H9 (cell line): Measurements from ENCODE around the gene PTGFRN. TPM values are rescaled to one million over a fixed set of nuclear protein-coding genes. Genes with fewer than 3 reads are reported as not detected.

Source experiments
- DNase-seq: peaks from one replicate; pipeline ENCODE4 v3.0.0-alpha.2; 2017
- H2AFZ ChIP-seq: one replicate; pipeline ENCODE4 v1.6.1; 2013; ENCODE audit warnings: mild to moderate bottlenecking, low read length, control low read depth, moderate library complexity
- H2AK5ac ChIP-seq: 2 replicates; pipeline ENCODE4 v1.6.1; 2013; ENCODE audit warnings: low read length, control low read depth, mixed read lengths; ENCODE audit not compliant: insufficient read length
- H2BK120ac ChIP-seq: one replicate; pipeline ENCODE4 v1.6.1; 2013; ENCODE audit warnings: low read depth, mild to moderate bottlenecking, low read length, control low read depth, inconsistent platforms; ENCODE audit not compliant: poor library complexity, severe bottlenecking
- H2BK12ac ChIP-seq: 2 replicates; pipeline ENCODE4 v1.6.1; 2013; ENCODE audit warnings: low read length, control low read depth, mixed read lengths, low read depth; ENCODE audit not compliant: insufficient read length
- H2BK15ac ChIP-seq: 2 replicates; pipeline ENCODE4 v1.6.1; 2013; ENCODE audit warnings: low read depth, low read length, control low read depth
- H2BK20ac ChIP-seq: one replicate; pipeline ENCODE4 v1.6.1; 2013; ENCODE audit warnings: low read depth, mild to moderate bottlenecking, low read length, control low read depth, inconsistent platforms; ENCODE audit not compliant: poor library complexity, severe bottlenecking
- H2BK5ac ChIP-seq: 2 replicates; pipeline ENCODE4 v1.6.1; 2013; ENCODE audit warnings: low read length, control low read depth, mixed read lengths; ENCODE audit not compliant: insufficient read length
- H3K14ac ChIP-seq: 2 replicates; pipeline ENCODE4 v1.6.1; 2013; ENCODE audit warnings: low read length, control low read depth; ENCODE audit not compliant: insufficient read depth
- H3K18ac ChIP-seq: 2 replicates; pipeline ENCODE4 v1.6.1; 2013; ENCODE audit warnings: low read depth, mild to moderate bottlenecking, mixed read lengths, low read length, control low read depth; ENCODE audit not compliant: insufficient read length
- H3K23ac ChIP-seq: 2 replicates; pipeline ENCODE4 v1.6.1; 2013; ENCODE audit warnings: low read length, control low read depth, mixed read lengths, low read depth; ENCODE audit not compliant: insufficient read length
- H3K23me2 ChIP-seq: 2 replicates; pipeline ENCODE4 v1.6.1; 2013; ENCODE audit warnings: low read depth, mild to moderate bottlenecking, mixed read lengths, low read length, control low read depth; ENCODE audit not compliant: insufficient read length, poor library complexity, severe bottlenecking
- H3K27ac ChIP-seq: 2 replicates; pipeline ENCODE4 v1.5.1; 2013; ENCODE audit warnings: low read length, control low read depth, mixed read lengths, low read depth; ENCODE audit not compliant: insufficient read length
- H3K27me3 ChIP-seq: 2 replicates; pipeline ENCODE4 v1.6.1; 2013; ENCODE audit warnings: low read length, control low read depth, inconsistent platforms; ENCODE audit not compliant: insufficient read depth
- H3K4ac ChIP-seq: 2 replicates; pipeline ENCODE4 v1.6.1; 2013; ENCODE audit warnings: low read depth, mild to moderate bottlenecking, control low read depth, inconsistent platforms, low read length, moderate library complexity
- H3K4me1 ChIP-seq: 2 replicates; pipeline ENCODE4 v1.6.1; 2013; ENCODE audit warnings: low read length, control low read depth, inconsistent platforms; ENCODE audit not compliant: insufficient read depth
- H3K4me2 ChIP-seq: 2 replicates; pipeline ENCODE4 v1.6.1; 2013; ENCODE audit warnings: low read length, control low read depth, mixed read lengths; ENCODE audit not compliant: insufficient read length, insufficient read depth
- H3K56ac ChIP-seq: 2 replicates; pipeline ENCODE4 v1.6.1; 2013; ENCODE audit warnings: low read depth, mild to moderate bottlenecking, mixed read lengths, low read length, control low read depth; ENCODE audit not compliant: insufficient read length
- H3K79me1 ChIP-seq: 2 replicates; pipeline ENCODE4 v1.6.1; 2013; ENCODE audit warnings: low read depth, mild to moderate bottlenecking, moderate library complexity, low read length, control low read depth, inconsistent platforms; ENCODE audit not compliant: insufficient read depth, poor library complexity, severe bottlenecking
- H3K79me2 ChIP-seq: 2 replicates; pipeline ENCODE4 v1.6.1; 2013; ENCODE audit warnings: low read length, control low read depth, inconsistent platforms; ENCODE audit not compliant: insufficient read depth
- H3K9ac ChIP-seq: 2 replicates; pipeline ENCODE4 v1.6.1; 2013; ENCODE audit warnings: low read length, control low read depth, mixed read lengths; ENCODE audit not compliant: insufficient read length; ENCODE audit errors: extremely low read depth
- H3K9me3 ChIP-seq: one replicate; pipeline ENCODE4 v1.6.1; 2013; ENCODE audit warnings: low read depth, low read length, inconsistent platforms; ENCODE audit not compliant: control insufficient read depth
- H3T11ph ChIP-seq: one replicate; pipeline ENCODE4 v1.6.1; 2013; ENCODE audit warnings: mild to moderate bottlenecking, low read length, control low read depth, inconsistent platforms
- H4K20me1 ChIP-seq: one replicate; pipeline ENCODE4 v1.6.1; 2013; ENCODE audit not compliant: control insufficient read depth, insufficient read length, insufficient read depth
- H4K5ac ChIP-seq: 2 replicates; pipeline ENCODE4 v1.6.1; 2013; ENCODE audit warnings: low read depth, mild to moderate bottlenecking, mixed read lengths, low read length, control low read depth; ENCODE audit not compliant: insufficient read length
- H4K8ac ChIP-seq: replicated peaks from 2 replicates; pipeline ENCODE4 v1.6.1; 2013; ENCODE audit warnings: low read length, control low read depth, mixed read lengths, low read depth; ENCODE audit not compliant: insufficient read length
- H4K91ac ChIP-seq: 2 replicates; pipeline ENCODE4 v1.6.1; 2013; ENCODE audit warnings: low read depth, mild to moderate bottlenecking, moderate library complexity, mixed read lengths, low read length, control low read depth; ENCODE audit not compliant: insufficient read length
- H3K27ac Mint-ChIP-seq, 3 experiments: 2 replicates in 2 of 3; 3 replicates in 1 of 3; pipeline ENCODE4 v1.8.0; 2020 to 2021; ENCODE audit warnings: mixed read lengths in 3 of 3, mild to moderate bottlenecking in 1 of 3, moderate library complexity in 1 of 3
- H3K27me3 Mint-ChIP-seq: 2 replicates; pipeline ENCODE4 v1.8.0; 2021; ENCODE audit warnings: low read depth, mild to moderate bottlenecking, moderate library complexity, mixed read lengths
- H3K36me3 Mint-ChIP-seq, 3 experiments: 2 replicates in 2 of 3; 3 replicates in 1 of 3; pipeline ENCODE4 v1.8.0; 2020 to 2021; ENCODE audit warnings: low read depth in 3 of 3, mixed read lengths in 3 of 3; ENCODE audit not compliant: insufficient read depth in 1 of 3
- H3K4me1 Mint-ChIP-seq, 2 experiments: 2 replicates each; pipeline ENCODE4 v1.8.0; 2020; ENCODE audit warnings: mixed read lengths in 2 of 2
- H3K4me3 Mint-ChIP-seq, 2 experiments: 2 replicates in 1 of 2; 3 replicates in 1 of 2; pipeline ENCODE4 v1.8.0; 2020 to 2021; ENCODE audit warnings: mild to moderate bottlenecking in 2 of 2, mixed read lengths in 2 of 2, moderate library complexity in 1 of 2
- H3K9me3 Mint-ChIP-seq, 2 experiments: 2 replicates in 1 of 2; 3 replicates in 1 of 2; pipeline ENCODE4 v1.8.0; 2020; ENCODE audit warnings: mild to moderate bottlenecking in 2 of 2, mixed read lengths in 2 of 2, moderate library complexity in 1 of 2
- CTCF ChIP-seq: fragments of 200-600 bp; sonication (generic); conservative IDR thresholded peaks from 3 replicates; pipeline ENCODE4 v1.8.0; 2021; ENCODE audit warnings: antibody characterized with exemption, mild to moderate bottlenecking
- WGBS: extraction: QIAGEN DNeasy Blood & Tissue Kit; methylation state at CpG from one replicate; pipeline ENCODE4 v1.1.7; 2013; ENCODE audit warnings: missing lambda C conversion rate, low lambda C conversion rate, mixed read lengths; ENCODE audit not compliant: insufficient read length; ENCODE audit errors: extremely low coverage; 5-methylcytosine and 5-hydroxymethylcytosine counted together
- total RNA-seq: library from RNA; stranded (reverse); gene quantifications from 2 replicates; pipeline ENCODE4 v1.2.1, GENCODE V29; 2021

The PTGFRN gene
- total RNA-seq, 1 experiment from 2014 or later, result 26.3 TPM

- no peaks in the 10 kb centered on the region for H3K79me1 ChIP-seq
- no peak for TF ChIP-seq CTCF
- peaks cover 13% of the 10 kb centered on the region; the same call in 1 of the 2 replicates for H3K4me1 ChIP-seq
- H3K4ac ChIP-seq, result no peak overlapping the region
- H2BK15ac ChIP-seq, result no peak overlapping the region
- no peak overlapping the region for H4K8ac ChIP-seq
- no peak overlapping the region for H2BK120ac ChIP-seq
- H3K4me1 Mint-ChIP-seq, result peaks cover 22 to 23% of the 10 kb centered on the region in 2 experiments
- no peaks in the 10 kb centered on the region for H3K27me3 ChIP-seq
- H3K79me2 ChIP-seq, result peaks cover 1% of the 10 kb centered on the region; the same call in 1 of the 2 replicates
- H3K23ac ChIP-seq, result no peak overlapping the region
- H3K9me3 Mint-ChIP-seq, result no peaks in the 10 kb centered on the region
- H3K23me2 ChIP-seq, result peaks cover 5% of the 10 kb centered on the region
- no peak overlapping the region for H3T11ph ChIP-seq
- H3K4me3 Mint-ChIP-seq, result no peak overlapping the region
- H3K27me3 Mint-ChIP-seq, result no peaks in the 10 kb centered on the region; the same call in 1 of the 2 replicates
- no peak overlapping the region for H3K56ac ChIP-seq
- H3K36me3 Mint-ChIP-seq, result no peaks in the 10 kb centered on the region; a peak in 2 of 7 replicates
- H3K14ac ChIP-seq, result peak overlapping the region; percentile 70; the same call in 1 of the 2 replicates
- no peak overlapping the region for H3K27ac ChIP-seq
- peak; percentile 55 for DNase-seq
- peak overlapping the region; percentile 30 for H3K18ac ChIP-seq
- no peak overlapping the region for H2AFZ ChIP-seq
- no peak overlapping the region for H3K27ac Mint-ChIP-seq
- H2BK12ac ChIP-seq, result no peak overlapping the region
- no peak overlapping the region for H2AK5ac ChIP-seq
- H4K91ac ChIP-seq, result no peak overlapping the region
- peak overlapping the region; percentile 64 for H3K4me2 ChIP-seq
- H4K20me1 ChIP-seq, result no peaks in the 10 kb centered on the region
- H2BK20ac ChIP-seq, result no peak overlapping the region
- H2BK5ac ChIP-seq, result no peak overlapping the region
- H3K9me3 ChIP-seq, result no peaks in the 10 kb centered on the region
- no CpG with 5 or more reads among the region's 64 CpGs for WGBS
- no peak overlapping the region for H4K5ac ChIP-seq
- H3K9ac ChIP-seq, result peak overlapping the region; percentile 66
Observed at GRCh38 chr1:116910379-116911187, 867 bp downstream of the PTGFRN start.
